GM18519 (cell line): ENCODE data around the gene ALKBH8.
A peak's percentile ranks its signal among the peaks of the same experiment; 100 is the strongest.
"Not testable (repeated sequence)": the region's sequence is repeated elsewhere in the genome, so short reads cannot be mapped to it uniquely, and the experiment has no call there.

Experiments used
- ATAC-seq: cut with Tn5 transposase; IDR thresholded peaks from one replicate; pipeline ENCODE4 v1.9.1; 2021; ENCODE audit warnings: mild to moderate bottlenecking, moderate library complexity; ENCODE audit not compliant: unreplicated experiment, low FRiP score

ALKBH8 gene

GRCh38 chr11:107508858-107509244, 56.7 kb downstream of the ALKBH8 start:
- no peak for ATAC-seq

- ATAC-seq, result no peak
Observed at GRCh38 chr11:107508201-107508857, 57.2 kb downstream of the ALKBH8 start.

- ATAC-seq, result no peak
Observed at GRCh38 chr11:107505647-107506225, 59.8 kb downstream of the ALKBH8 start.

- no peak for ATAC-seq
Observed at GRCh38 chr11:107504981-107505380, 60.6 kb downstream of the ALKBH8 start.

- no peak for ATAC-seq
Observed at GRCh38 chr11:107501713-107502112, 63.8 kb downstream of the ALKBH8 start.

- ATAC-seq, result not testable (repeated sequence)
Observed at GRCh38 chr11:107497371-107497770, 68.2 kb downstream of the ALKBH8 start.

- no peak for ATAC-seq
Observed at GRCh38 chr11:107496011-107496410, 69.5 kb downstream of the ALKBH8 start.

- ATAC-seq, result no peak
Observed at GRCh38 chr11:107494055-107494454, 71.5 kb downstream of the ALKBH8 start.

GRCh38 chr11:107493117-107493516, 72.4 kb downstream of the ALKBH8 start:
- no peak for ATAC-seq

GRCh38 chr11:107490836-107491235, 74.7 kb downstream of the ALKBH8 start:
- ATAC-seq, result no peak

- no peak for ATAC-seq
Observed at GRCh38 chr11:107482234-107482633, 83.3 kb downstream of the ALKBH8 start.

GRCh38 chr11:107478922-107479321, 86.6 kb downstream of the ALKBH8 start:
- no peak for ATAC-seq

GRCh38 chr11:107477820-107478219, 87.7 kb downstream of the ALKBH8 start:
- no peak for ATAC-seq

- ATAC-seq, result no peak
Observed at GRCh38 chr11:107473792-107474191, 91.7 kb downstream of the ALKBH8 start.

- no peak for ATAC-seq
Observed at GRCh38 chr11:107472966-107473365, 92.6 kb downstream of the ALKBH8 start.

GRCh38 chr11:107468596-107468995, 96.9 kb downstream of the ALKBH8 start:
- no peak for ATAC-seq

- no peak for ATAC-seq
Observed at GRCh38 chr11:107467696-107468095, 97.8 kb downstream of the ALKBH8 start.

- ATAC-seq, result not testable (repeated sequence)
Observed at GRCh38 chr11:107466275-107466866, 99.2 kb downstream of the ALKBH8 start.

GRCh38 chr11:107457558-107458271, 107.8 kb downstream of the ALKBH8 start, which contains the start of gene CWF19L2:
Gene CWF19L2 (minus strand): TSS chr11:107457825. CDS start chr11:107457816, 9 bp downstream.
- ATAC-seq, result peak; percentile 92

- peak; percentile 37 for ATAC-seq
Observed at GRCh38 chr11:107457205-107457557, 108.4 kb downstream of the ALKBH8 start.

- no peak for ATAC-seq
Observed at GRCh38 chr11:107453594-107454286, 111.8 kb downstream of the ALKBH8 start.
